ENCODE data around the gene TXK.
"Not testable (repeated sequence)": the region's sequence is repeated elsewhere in the genome, so short reads cannot be mapped to it uniquely, and the experiment has no call there.

The TXK gene

DNA sequence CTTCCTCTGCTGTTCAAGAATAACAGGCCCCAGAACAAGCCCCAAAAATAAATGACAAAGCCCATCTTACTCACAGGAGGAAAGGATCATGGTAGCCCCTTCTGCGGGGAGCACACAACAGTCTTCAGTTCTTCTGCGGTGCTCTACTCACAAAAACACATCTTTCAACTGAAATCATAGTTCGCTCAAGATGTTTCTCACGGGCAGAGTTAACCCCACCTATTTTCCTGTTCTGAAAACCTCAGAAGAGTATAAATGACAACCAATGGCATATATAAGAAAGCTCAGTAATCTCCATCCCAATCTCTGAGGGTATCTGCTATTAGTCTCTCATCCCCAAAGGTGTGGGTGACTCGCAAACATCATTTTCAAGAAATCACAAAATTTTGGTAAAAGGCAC lies at the start of gene TXK:
Gene TXK (minus strand): TSS at position 170 of the 400 bp plus-strand sequence. CDS start 80 bp downstream, at position 90.
- DNase-seq: peak; percentile 27 to 65

DNA sequence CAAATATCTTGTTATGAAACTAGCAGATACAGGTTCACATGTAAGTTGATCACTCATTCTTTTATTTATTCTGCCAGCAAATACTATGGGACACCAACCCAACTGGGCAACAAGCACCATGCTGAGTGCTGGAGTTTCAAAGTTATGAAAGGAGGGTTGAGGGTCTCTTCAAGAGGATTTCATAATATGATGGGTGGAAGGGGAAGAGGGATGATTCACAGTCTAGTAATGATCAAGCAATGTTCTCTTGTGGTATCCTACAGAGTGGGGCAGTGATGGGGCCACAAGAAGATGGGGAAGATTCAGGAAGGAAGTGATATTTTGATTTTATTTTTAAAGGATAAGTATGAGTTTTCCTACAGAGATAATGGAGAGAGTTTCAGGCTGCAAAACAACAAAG lies 46.2 kb upstream of the TXK start:
- DNase-seq: no peak

GRCh38 chr4:48178931-48179330 lies 44.9 kb upstream of the TXK start:
- DNase-seq: no peak

DNA sequence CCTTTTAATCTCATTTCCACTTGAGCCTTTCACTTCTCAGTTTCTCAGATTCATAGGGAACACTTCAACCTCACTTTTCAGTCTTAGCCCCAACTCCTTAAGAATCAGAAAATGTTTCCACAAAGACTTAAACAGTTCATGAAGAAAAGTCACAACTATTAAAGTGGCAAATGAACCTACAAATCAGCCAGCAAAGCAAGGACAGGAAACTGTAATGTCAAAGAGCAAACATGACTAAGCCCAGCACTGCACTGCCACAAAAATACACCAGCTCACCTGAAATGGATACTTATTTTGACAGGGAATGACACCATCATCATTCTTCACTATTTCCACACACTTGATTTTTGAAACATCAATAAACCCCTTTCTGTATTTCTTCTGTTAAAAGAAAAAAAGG lies 41.8 kb upstream of the TXK start:
- no peak for DNase-seq

DNA sequence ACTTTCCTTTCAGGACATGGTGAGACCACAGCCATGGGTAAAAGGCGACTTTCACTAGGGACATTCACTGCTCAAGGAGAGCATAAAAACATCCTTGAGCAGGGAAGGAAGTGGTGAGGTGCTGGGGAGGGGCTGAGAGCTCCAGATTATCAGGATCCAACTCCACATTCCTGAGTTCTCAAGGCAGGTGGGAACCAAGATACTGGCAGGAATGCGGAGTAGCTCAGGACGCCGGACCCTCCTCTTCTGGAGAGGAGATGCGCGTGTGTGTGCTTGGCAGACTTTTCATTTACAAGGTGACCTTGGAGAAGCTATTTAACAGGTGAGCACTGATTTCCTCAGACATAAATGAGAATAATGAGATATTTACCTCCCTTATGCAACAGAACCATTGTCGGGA lies 41.3 kb upstream of the TXK start:
- no peak for DNase-seq

- DNase-seq: no peak
These were observed 39.3 kb upstream of the TXK start for GRCh38 chr4:48173056-48173991.

DNA sequence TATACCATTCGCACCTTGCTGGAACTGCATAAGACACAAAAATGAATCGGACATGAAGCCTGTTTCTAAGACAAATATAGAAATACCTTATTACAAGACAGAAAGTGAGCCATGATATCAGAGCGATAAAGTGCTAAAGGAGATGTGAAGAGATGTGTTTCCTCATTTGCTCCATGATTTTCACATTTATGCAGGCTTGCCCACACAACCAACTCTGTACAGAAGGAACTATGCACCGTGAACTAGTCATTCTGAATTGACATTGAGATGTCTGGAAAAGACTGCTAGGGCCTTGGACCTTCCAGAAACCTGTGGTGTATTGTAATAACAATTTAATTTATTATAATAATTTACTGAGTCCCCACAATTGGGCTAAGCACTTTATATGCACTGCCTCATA lies 38.6 kb upstream of the TXK start:
- no peak for DNase-seq

DNA sequence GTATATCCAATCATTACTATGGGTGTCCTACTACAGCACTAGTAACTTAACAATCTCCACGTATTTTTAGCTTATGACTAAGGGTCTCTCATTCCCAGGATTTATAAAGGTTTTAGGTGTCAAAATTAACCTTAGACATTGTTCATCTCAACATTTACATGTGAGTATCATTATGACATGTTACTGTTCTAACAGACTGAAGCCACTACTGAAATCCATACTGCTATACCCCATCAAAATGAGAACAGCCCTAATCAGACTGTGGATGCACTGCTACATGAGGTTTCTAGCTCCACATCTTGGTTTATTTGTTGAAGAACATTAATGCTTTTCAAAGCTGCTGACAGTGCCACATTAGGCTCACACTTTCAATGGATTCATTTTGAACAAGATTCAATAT lies 35.6 kb upstream of the TXK start:
- DNase-seq: no peak

DNA sequence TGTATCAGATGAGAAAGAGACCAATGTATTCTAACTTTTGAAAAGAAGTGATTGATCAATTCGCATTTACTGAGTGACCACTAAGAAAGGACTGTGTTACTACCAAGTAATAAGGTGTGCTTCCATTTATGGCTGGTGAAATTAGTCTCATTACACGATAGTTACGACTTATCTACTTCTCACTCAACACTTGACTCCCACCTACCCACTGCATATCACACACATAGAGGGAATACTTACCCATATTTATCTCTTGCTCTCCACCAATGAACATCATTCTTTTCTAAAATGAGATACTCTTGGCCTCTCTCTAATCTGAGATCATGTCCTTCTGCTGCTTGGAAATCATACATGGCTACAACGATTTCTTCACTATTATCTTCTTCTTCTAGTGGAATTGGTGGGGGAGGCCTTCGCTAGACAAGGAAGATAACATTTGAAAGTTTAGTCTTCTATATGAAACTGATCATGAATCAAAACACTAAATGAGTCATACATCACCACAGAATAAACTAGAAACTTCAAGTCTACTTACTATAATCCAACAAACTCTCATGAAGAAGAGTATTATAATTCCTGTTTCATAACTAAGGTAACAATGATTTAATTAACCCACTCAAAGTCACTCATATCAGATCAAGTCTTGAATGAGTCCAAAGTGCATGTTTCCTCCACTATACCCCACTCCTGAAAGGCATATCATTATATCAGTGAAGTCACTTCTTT lies 33.7 kb upstream of the TXK start:
- DNase-seq: no peak

- not testable (repeated sequence) for DNase-seq
These were observed 30.5 kb upstream of the TXK start for GRCh38 chr4:48164561-48164960.

DNA sequence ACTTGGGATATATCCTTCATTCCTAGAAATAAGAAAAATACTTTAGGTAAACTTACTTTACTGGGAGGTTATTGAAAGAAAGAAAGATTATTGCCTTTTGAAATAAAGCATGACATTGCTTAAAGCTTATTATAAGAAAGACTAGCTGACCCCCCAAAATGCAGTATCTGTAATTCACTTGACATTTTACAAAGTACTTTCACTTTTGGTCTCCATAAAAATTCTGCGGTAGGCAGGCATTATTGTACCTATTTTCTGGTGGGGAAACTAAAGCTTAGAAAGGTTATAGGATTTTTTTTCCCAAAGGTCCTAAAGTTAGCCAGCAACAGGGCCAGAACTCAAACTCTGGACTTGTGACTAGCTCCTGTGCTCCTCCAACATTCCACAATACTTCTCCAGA lies 29.7 kb upstream of the TXK start:
- no peak for DNase-seq

GRCh38 chr4:48162162-48162561 lies 28.1 kb upstream of the TXK start:
- DNase-seq: no peak

DNA sequence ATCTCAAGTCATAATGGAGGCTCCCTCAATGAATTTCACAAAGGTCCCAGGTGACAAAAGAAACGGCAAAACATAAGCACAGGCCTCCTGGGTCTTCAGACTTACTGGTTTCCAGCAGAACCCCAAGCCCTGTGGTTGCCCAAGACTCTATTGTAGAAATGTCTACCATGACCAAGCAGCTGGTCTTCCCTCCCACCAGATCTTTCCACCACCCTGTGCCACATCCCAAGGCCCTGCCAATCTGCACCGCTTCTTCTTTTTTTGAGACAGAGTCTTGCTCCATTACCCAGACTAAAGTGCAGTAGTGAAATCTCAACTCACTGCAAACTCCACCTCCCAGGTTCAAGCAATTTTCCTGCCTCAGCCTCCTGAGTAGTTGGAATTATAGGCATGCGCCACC lies 23.2 kb upstream of the TXK start:
- no peak for DNase-seq

DNA sequence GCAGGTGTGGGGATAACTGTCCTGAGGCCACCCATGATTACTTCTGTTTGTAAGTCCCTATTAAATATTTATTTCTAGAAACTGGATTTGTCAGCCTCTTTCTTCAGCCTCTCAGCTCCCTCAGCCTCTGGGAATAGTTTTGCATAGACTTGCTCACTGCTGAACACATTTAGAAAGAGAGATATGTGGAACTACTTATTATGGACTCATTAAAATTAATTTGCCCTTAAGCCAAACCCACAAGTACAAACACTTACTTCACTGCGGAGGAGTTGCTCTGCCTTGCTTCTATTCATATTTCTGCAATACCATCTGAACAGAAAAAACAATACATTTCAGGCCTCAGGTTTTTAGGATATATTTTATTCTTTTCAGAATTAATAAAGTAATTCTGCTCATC lies 22.4 kb upstream of the TXK start:
- DNase-seq: no peak

DNA sequence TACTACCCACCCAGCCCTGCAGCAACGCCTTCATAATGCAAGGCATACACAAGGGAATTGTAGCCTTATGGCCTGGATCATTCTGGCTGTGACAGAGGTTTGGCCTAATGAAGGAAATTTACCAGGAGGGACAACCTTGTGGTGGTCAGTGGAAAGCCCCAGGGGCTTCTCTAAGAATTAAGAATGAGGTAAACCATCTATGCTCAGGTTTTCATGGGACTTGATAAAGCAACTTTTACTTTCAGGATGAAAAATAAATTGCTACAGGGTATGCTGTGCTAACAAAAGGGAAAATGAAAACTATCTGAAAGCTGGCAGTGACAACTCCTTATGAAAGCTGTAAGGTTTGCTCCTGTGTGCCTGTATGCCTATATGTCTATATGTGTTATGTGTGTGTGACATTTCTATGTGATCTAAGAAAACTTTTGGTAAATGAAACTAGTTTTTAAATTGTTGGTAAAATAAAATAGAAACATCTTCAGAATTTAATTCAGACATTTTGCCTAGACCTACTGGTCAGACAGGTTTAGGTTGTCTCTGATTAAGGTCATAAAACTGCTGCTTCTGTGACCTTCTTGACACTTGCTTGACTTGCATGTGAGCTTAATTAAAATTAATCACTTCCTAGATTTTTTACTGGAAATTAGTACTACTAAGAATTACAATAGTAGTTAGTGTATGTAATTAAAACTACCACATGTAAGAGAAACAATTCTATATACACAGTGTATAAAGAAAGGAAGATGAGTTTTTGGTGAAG lies 19.9 kb upstream of the TXK start:
- DNase-seq: no peak

- no peak for DNase-seq
These were observed 18.2 kb upstream of the TXK start for GRCh38 chr4:48152259-48152658.

DNA sequence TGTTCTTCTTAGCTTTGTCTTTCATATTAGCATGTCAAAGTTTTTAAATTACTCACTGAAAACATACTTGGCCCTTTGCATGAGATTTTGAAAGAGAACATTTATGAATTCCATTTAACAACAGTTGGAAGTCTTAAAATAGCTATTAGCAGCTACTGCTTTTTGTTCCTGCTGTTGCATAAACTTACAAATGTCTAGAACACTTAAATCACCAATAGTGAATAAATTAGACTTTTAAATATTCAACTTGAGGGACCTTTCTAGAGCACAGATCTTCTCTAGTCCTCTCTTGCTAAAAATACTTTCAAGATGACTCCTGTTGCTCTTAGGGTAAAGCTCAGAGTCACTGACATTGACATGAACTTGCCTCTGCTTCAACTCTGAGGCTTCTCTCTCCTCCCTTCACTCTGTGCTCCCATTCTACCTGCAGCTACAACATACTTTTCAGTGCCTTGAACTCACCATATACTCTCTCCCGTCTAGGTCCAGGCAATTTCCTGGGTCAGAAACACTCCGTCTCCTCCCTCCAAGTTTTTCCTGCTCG lies 15.8 kb upstream of the TXK start:
- DNase-seq: no peak

GRCh38 chr4:48147621-48148020 lies 13.6 kb upstream of the TXK start:
- DNase-seq: no peak

DNA sequence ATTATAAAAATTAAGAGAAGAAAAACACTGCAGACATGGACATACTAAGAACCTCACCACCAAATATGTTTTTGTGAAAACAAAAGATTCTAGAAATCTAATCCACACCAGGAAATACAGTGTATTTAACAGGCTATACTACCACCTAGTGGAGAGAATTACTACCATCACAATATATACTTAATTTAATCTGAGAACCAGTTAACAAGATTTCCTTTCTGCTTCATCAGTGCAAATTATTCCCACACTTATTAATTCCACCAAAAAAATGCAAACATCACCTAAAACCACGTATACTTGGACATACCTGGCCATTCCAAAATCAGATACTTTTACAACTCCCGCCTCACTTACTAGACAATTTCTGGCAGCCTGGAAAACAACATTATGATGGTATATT lies 7.0 kb upstream of the TXK start:
- DNase-seq: peak in 1 of 2 donors; percentile 71

GRCh38 chr4:48139691-48140090 lies 5.6 kb upstream of the TXK start:
- no peak for DNase-seq

- DNase-seq: peak; percentile 47 to 75
These were observed 4.9 kb upstream of the TXK start for GRCh38 chr4:48138936-48139335.

DNA sequence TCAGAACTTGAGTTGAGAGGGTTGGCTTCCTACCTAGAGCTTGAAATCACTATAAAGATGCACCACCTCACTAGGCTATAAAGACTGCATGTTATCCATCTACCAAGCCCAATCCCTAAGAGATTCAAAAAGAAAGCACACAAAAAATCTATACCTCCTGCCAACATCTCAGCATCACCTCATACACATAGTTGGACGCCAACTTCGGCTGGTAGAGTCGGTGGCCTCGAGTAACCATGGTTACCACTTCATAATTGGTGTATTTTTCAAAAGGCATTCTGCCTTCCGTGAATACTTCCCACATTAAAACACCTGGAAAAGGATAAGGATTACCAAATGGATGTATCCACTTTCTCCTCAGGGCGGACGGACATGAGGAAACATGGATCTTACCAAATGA lies 4.5 kb upstream of the TXK start:
- no peak for DNase-seq

- no peak for DNase-seq
These were observed 3.8 kb upstream of the TXK start for GRCh38 chr4:48137846-48138245.

Data from CD4-positive, alpha-beta T cell treated with Interferon alpha-2 for 1 hour (primary cell).